ENCODE data around the gene STIMATE. TPM values are rescaled to one million over a fixed set of nuclear protein-coding genes. Genes with fewer than 3 reads are reported as not detected.

Gene STIMATE
- total RNA-seq, 5 donors from 2014 or later (not counting 1 experiment from before 2014, with no cell fraction given) = 37.3 to 61.8 (median 52.9) TPM

GRCh38 chr3:52930748-52931147 is 33.4 kb upstream of the STIMATE start:
- CTCF ChIA-PET = interaction anchor here in 1 of 2 donors (1.3 kb wide), 1 partner anchor 10 kb away, joined by 4 read pairs; no protein-coding TSS in a partner anchor
- H3K4me3 ChIP-seq (ENCODE audit: control insufficient read depth in 1 of 2, extremely low read depth in 1 of 2, low read length in 1 of 2) = no peak overlapping the region
- Mint-ChIP-seq H3K27me3 (no peaks in the 10 kb centered on the region), H3K36me3 (peaks cover 36% of the 10 kb centered on the region), H3K4me1 (peaks cover 10 to 19% (median 11%) of the 10 kb centered on the region in 3 donors), H3K9me3 (no peaks in the 10 kb centered on the region), H3K27ac (no peak overlapping the region), H3K4me3 (no peak overlapping the region)
- no peak overlapping the region for H3K27ac ChIP-seq (ENCODE audit: low read length)
- POLR2A ChIA-PET = no interaction called here
- DNase-seq (no peak), ATAC-seq (replicated peaks in 1 of 4) (no peak)
- no peaks in the 10 kb centered on the region for H3K27me3 ChIP-seq (replicated peaks in 1 of 2; ENCODE audit: control insufficient read depth in 2 of 2, extremely low read depth in 1 of 2, insufficient read depth in 2 of 2, low read length in 1 of 2)
- WGBS (ENCODE audit: insufficient coverage) = no CpG with 5 or more reads among the region's 3 CpGs
- no peaks in the 10 kb centered on the region for H3K9me3 ChIP-seq
- peaks cover 0 to 18% of the 10 kb centered on the region in 2 donors for H3K36me3 ChIP-seq (ENCODE audit: control insufficient read depth in 2 of 2, extremely low read depth in 1 of 2, insufficient read depth in 1 of 2, low read length in 1 of 2)
- no peaks in the 10 kb centered on the region for H3K4me1 ChIP-seq (ENCODE audit: control insufficient read depth in 1 of 2, extremely low read depth in 1 of 2, insufficient read depth in 2 of 2, low read length in 2 of 2)

DNA sequence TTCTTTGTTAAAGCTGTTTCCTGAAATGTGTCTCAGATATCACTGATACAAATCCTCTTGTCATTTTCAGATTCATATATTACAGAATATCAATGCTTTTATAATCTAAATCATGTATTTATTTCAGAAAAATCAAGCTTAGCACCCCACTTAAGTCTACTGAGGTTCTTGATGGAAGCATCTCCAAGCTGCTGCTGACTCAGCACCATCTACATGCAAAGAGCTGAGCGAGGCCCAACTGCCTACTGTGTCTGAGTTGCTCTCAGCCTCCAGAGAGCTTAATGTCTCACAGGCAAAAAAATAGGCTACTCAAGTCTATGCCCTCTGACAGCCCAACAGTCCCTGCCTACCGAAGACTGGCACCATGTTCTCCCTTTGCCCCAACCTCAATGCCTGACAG is 29.2 kb upstream of the STIMATE start:
- Histone ChIP-seq H3K36me3 (ENCODE audit: control insufficient read depth in 2 of 2, extremely low read depth in 1 of 2, insufficient read depth in 1 of 2, low read length in 1 of 2) (peaks cover 0 to 37% of the 10 kb centered on the region in 2 donors), H3K27ac (ENCODE audit: low read length) (no peak overlapping the region), H3K4me1 (ENCODE audit: control insufficient read depth in 1 of 2, extremely low read depth in 1 of 2, insufficient read depth in 2 of 2, low read length in 2 of 2) (no peaks in the 10 kb centered on the region), H3K27me3 (replicated peaks in 1 of 2; ENCODE audit: control insufficient read depth in 2 of 2, extremely low read depth in 1 of 2, insufficient read depth in 2 of 2, low read length in 1 of 2) (no peaks in the 10 kb centered on the region), H3K4me3 (ENCODE audit: control insufficient read depth in 1 of 2, extremely low read depth in 1 of 2, low read length in 1 of 2) (no peak overlapping the region), H3K9me3 (no peaks in the 10 kb centered on the region)
- H3K27ac Mint-ChIP-seq = no peak overlapping the region
- ChIA-PET POLR2A (no interaction called here), CTCF (interaction anchor here (0.6 to 1.4 kb wide), 2 partner anchors 12 to 56 kb away, joined by 3 to 4 read pairs; no protein-coding TSS in a partner anchor)
- no peak for DNase-seq
- no peak for ATAC-seq (replicated peaks in 1 of 4)
- 97% methylated on average over 2 of the region's 2 CpGs for WGBS (ENCODE audit: insufficient coverage)
- no peaks in the 10 kb centered on the region for H3K27me3 Mint-ChIP-seq
- H3K4me1 Mint-ChIP-seq = peaks cover 9 to 20% (median 11%) of the 10 kb centered on the region in 3 donors
- H3K4me3 Mint-ChIP-seq = no peak overlapping the region
- H3K9me3 Mint-ChIP-seq = no peaks in the 10 kb centered on the region
- peaks cover 55% of the 10 kb centered on the region for H3K36me3 Mint-ChIP-seq

DNA sequence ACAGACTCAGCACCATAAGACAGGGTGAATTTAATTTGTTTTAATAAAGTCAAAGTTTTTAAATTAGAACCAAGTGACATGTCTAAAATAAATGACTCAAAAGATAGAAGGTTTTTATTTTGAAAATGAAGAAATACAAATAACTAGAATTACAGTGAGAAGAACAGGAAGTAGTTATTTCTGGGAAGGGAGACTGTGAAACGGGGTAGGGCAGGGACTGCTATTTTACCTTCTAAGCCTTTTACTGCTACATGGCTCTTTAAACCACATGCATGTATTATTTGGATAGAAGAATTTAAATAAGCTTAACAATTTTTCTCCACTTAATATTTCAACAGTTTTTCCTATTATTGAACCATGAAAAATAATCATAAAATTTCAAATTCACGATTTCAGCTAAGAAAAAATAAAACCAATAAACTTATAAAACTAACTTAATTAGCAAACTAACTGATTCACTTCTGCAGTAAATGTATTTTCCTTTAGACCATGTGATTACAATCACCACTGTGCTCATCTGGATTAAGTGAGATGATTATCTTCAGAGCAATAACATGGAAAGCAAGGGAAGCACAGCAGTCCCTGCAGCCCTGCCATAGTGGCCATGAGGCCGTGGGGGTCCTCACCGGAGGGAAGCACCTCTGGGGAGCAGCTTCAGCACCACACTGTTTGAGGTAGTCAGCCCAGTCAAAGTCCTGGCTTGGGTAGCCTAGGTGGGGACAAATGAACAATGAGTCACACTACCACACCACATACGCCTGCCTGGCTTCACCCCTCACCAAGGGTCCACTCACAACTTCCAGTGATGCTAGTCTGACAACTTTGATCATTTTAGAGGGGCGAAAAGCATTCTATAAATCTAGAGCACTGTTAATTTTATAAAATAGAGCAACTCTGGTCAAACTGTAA is 28.3 kb upstream of the STIMATE start:
- Histone ChIP-seq H3K27ac (ENCODE audit: low read length) (no peak overlapping the region), H3K9me3 (no peaks in the 10 kb centered on the region), H3K4me1 (ENCODE audit: control insufficient read depth in 1 of 2, extremely low read depth in 1 of 2, insufficient read depth in 2 of 2, low read length in 2 of 2) (no peaks in the 10 kb centered on the region), H3K36me3 (ENCODE audit: control insufficient read depth in 2 of 2, extremely low read depth in 1 of 2, insufficient read depth in 1 of 2, low read length in 1 of 2) (peaks cover 0 to 41% of the 10 kb centered on the region in 2 donors), H3K4me3 (ENCODE audit: control insufficient read depth in 1 of 2, extremely low read depth in 1 of 2, low read length in 1 of 2) (no peak overlapping the region), H3K27me3 (replicated peaks in 1 of 2; ENCODE audit: control insufficient read depth in 2 of 2, extremely low read depth in 1 of 2, insufficient read depth in 2 of 2, low read length in 1 of 2) (no peaks in the 10 kb centered on the region)
- no peak overlapping the region for H3K4me3 Mint-ChIP-seq
- WGBS (ENCODE audit: insufficient coverage) = 100% methylated on average over 2 of the region's 6 CpGs
- no peaks in the 10 kb centered on the region for H3K9me3 Mint-ChIP-seq
- CTCF ChIA-PET = interaction anchor here in 1 of 2 donors (0.6 to 1.4 kb wide), 2 partner anchors 13 to 144 kb away, joined by 3 to 5 read pairs; no protein-coding TSS in a partner anchor
- peaks cover 54% of the 10 kb centered on the region for H3K36me3 Mint-ChIP-seq
- ATAC-seq (replicated peaks in 1 of 4) (no peak), DNase-seq (no peak)
- no peaks in the 10 kb centered on the region for H3K27me3 Mint-ChIP-seq
- H3K27ac Mint-ChIP-seq = no peak overlapping the region
- H3K4me1 Mint-ChIP-seq = peaks cover 9 to 18% (median 11%) of the 10 kb centered on the region in 3 donors
- POLR2A ChIA-PET = no interaction called here

- DNase-seq = no peak
- no peaks in the 10 kb centered on the region for H3K27me3 Mint-ChIP-seq
- no peak for ATAC-seq (replicated peaks in 1 of 4)
- no peak overlapping the region for H3K4me3 Mint-ChIP-seq
- peaks cover 9 to 18% (median 11%) of the 10 kb centered on the region in 3 donors for H3K4me1 Mint-ChIP-seq
- no peaks in the 10 kb centered on the region for H3K27me3 ChIP-seq (replicated peaks in 1 of 2; ENCODE audit: control insufficient read depth in 2 of 2, extremely low read depth in 1 of 2, insufficient read depth in 2 of 2, low read length in 1 of 2)
- no peaks in the 10 kb centered on the region for H3K9me3 ChIP-seq
- ChIA-PET POLR2A (no interaction called here), CTCF (interaction anchor here in 1 of 2 donors (1.3 kb wide), 1 partner anchor 17 kb away, joined by 3 read pairs; no protein-coding TSS in a partner anchor)
- no CpG with 5 or more reads among the region's 2 CpGs for WGBS (ENCODE audit: insufficient coverage)
- peaks cover under 1 to 48% of the 10 kb centered on the region in 2 donors for H3K36me3 ChIP-seq (ENCODE audit: control insufficient read depth in 2 of 2, extremely low read depth in 1 of 2, insufficient read depth in 1 of 2, low read length in 1 of 2)
- H3K4me3 ChIP-seq (ENCODE audit: control insufficient read depth in 1 of 2, extremely low read depth in 1 of 2, low read length in 1 of 2) = no peak overlapping the region
- no peak overlapping the region for H3K27ac ChIP-seq (ENCODE audit: low read length)
- peaks cover 58% of the 10 kb centered on the region for H3K36me3 Mint-ChIP-seq
- no peaks in the 10 kb centered on the region for H3K9me3 Mint-ChIP-seq
- H3K27ac Mint-ChIP-seq = no peak overlapping the region
- no peaks in the 10 kb centered on the region for H3K4me1 ChIP-seq (ENCODE audit: control insufficient read depth in 1 of 2, extremely low read depth in 1 of 2, insufficient read depth in 2 of 2, low read length in 2 of 2)
Measured at GRCh38 chr3:52923963-52924362, 26.6 kb upstream of the STIMATE start.

DNA sequence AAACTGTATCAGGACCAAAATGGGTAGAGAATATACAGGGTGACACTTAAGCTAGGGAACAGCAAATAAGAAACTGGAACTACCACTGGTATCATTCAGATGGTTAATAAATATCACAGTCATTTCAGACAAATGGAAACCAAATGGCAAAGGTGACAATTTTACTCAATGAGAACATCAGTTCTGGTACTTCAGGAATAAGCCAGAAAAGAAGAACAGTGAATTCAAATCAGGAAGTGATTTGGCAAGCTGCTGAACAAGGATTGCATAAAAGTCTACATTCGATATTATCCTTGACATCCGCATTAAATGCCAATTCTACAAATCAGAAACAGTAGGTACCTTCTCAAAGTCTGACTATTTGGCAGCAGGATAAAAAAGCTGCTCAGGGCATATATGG is 23.5 kb upstream of the STIMATE start:
- no peaks in the 10 kb centered on the region for H3K9me3 ChIP-seq
- POLR2A ChIA-PET = no interaction called here
- H3K27me3 Mint-ChIP-seq = no peaks in the 10 kb centered on the region
- peaks cover 60% of the 10 kb centered on the region for H3K36me3 Mint-ChIP-seq
- ATAC-seq (replicated peaks in 1 of 4) (no peak), DNase-seq (no peak)
- no peak overlapping the region for H3K27ac Mint-ChIP-seq
- CTCF ChIA-PET = interaction anchor here in 1 of 2 donors (1.5 kb wide), 1 partner anchor 11 kb away, joined by 4 read pairs; no protein-coding TSS in a partner anchor
- 86% methylated on average over 2 of the region's 2 CpGs for WGBS (ENCODE audit: insufficient coverage)
- H3K4me1 ChIP-seq (ENCODE audit: control insufficient read depth in 1 of 2, extremely low read depth in 1 of 2, insufficient read depth in 2 of 2, low read length in 2 of 2) = no peaks in the 10 kb centered on the region
- H3K36me3 ChIP-seq (ENCODE audit: control insufficient read depth in 2 of 2, extremely low read depth in 1 of 2, insufficient read depth in 1 of 2, low read length in 1 of 2) = peaks cover 4 to 50% of the 10 kb centered on the region in 2 donors
- H3K4me1 Mint-ChIP-seq = peaks cover 9 to 14% (median 11%) of the 10 kb centered on the region in 3 donors
- no peaks in the 10 kb centered on the region for H3K9me3 Mint-ChIP-seq
- no peaks in the 10 kb centered on the region for H3K27me3 ChIP-seq (replicated peaks in 1 of 2; ENCODE audit: control insufficient read depth in 2 of 2, extremely low read depth in 1 of 2, insufficient read depth in 2 of 2, low read length in 1 of 2)
- H3K4me3 Mint-ChIP-seq = no peak overlapping the region
- H3K4me3 ChIP-seq (ENCODE audit: control insufficient read depth in 1 of 2, extremely low read depth in 1 of 2, low read length in 1 of 2) = no peak overlapping the region
- H3K27ac ChIP-seq (ENCODE audit: low read length) = no peak overlapping the region

GRCh38 chr3:52917044-52917443 is 19.7 kb upstream of the STIMATE start:
- H3K27me3 ChIP-seq (replicated peaks in 1 of 2; ENCODE audit: control insufficient read depth in 2 of 2, extremely low read depth in 1 of 2, insufficient read depth in 2 of 2, low read length in 1 of 2) = no peaks in the 10 kb centered on the region
- Mint-ChIP-seq H3K36me3 (peaks cover 47% of the 10 kb centered on the region), H3K27me3 (no peaks in the 10 kb centered on the region), H3K9me3 (no peaks in the 10 kb centered on the region), H3K4me3 (no peak overlapping the region), H3K4me1 (peaks cover 0 to 2% (median 2%) of the 10 kb centered on the region in 3 donors), H3K27ac (no peak overlapping the region)
- H3K4me1 ChIP-seq (ENCODE audit: control insufficient read depth in 1 of 2, extremely low read depth in 1 of 2, insufficient read depth in 2 of 2, low read length in 2 of 2) = no peaks in the 10 kb centered on the region
- no peak overlapping the region for H3K27ac ChIP-seq (ENCODE audit: low read length)
- no peaks in the 10 kb centered on the region for H3K9me3 ChIP-seq
- ChIA-PET CTCF (no interaction called here), POLR2A (no interaction called here)
- peaks cover 4 to 55% of the 10 kb centered on the region in 2 donors for H3K36me3 ChIP-seq (ENCODE audit: control insufficient read depth in 2 of 2, extremely low read depth in 1 of 2, insufficient read depth in 1 of 2, low read length in 1 of 2)
- no peak for ATAC-seq (replicated peaks in 1 of 4)
- 100% methylated on average over 1 of the region's 3 CpGs for WGBS (ENCODE audit: insufficient coverage)
- H3K4me3 ChIP-seq (ENCODE audit: control insufficient read depth in 1 of 2, extremely low read depth in 1 of 2, low read length in 1 of 2) = no peak overlapping the region
- DNase-seq = no peak
